Activated B cell treated with CpG ODN at 0.5 μM for 24 hours (primary cell): ENCODE measurements around the gene MRNIP. TPM values are rescaled to one million over a fixed set of nuclear protein-coding genes. Genes with fewer than 3 reads are reported as not detected.

Source experiments
- ATAC-seq: fragments of 200-7000 bp; cut with Tn5 transposase; one replicate; pipeline ENCODE4 v1.10.0; 2021; ENCODE audit warnings: low read depth, mild to moderate bottlenecking, moderate library complexity
- CTCF ChIA-PET: fragments of 350-600 bp; sonication (Branson Sonifier 250); formaldehyde crosslinking; loops from one replicate; lab custom pipeline; 2021; ENCODE audit warnings: antibody characterized with exemption; lab: Charles Lee
- POLR2A ChIA-PET: fragments of 350-600 bp; sonication (Branson Sonifier 250); formaldehyde crosslinking; loops from one replicate; lab custom pipeline; 2021; ENCODE audit warnings: antibody characterized with exemption; lab: Charles Lee
- DNase-seq: peaks from one replicate; pipeline ENCODE4 v3.0.0; 2022
- H3K27ac Mint-ChIP-seq: one replicate; pipeline ENCODE4 v1.8.0; 2020; ENCODE audit warnings: mixed read lengths
- H3K27me3 Mint-ChIP-seq: one replicate; pipeline ENCODE4 v1.8.0; 2021; ENCODE audit warnings: mixed read lengths
- H3K36me3 Mint-ChIP-seq: one replicate; pipeline ENCODE4 v1.8.0; 2021; ENCODE audit warnings: low read depth, mixed read lengths
- H3K4me1 Mint-ChIP-seq: one replicate; pipeline ENCODE4 v1.8.0; 2021; ENCODE audit warnings: mixed read lengths
- H3K4me3 Mint-ChIP-seq: one replicate; pipeline ENCODE4 v1.8.0; 2020; ENCODE audit warnings: mild to moderate bottlenecking, mixed read lengths
- H3K9me3 Mint-ChIP-seq: one replicate; pipeline ENCODE4 v1.8.0; 2020; ENCODE audit warnings: mixed read lengths
- intact Hi-C: fragments of 100-400 bp; cut with micrococcal nuclease; formaldehyde crosslinking; loops from one replicate; pipeline ENCODE4 v1.15.1; 2024
- total RNA-seq: library from RNA; stranded (reverse); gene quantifications from 2 replicates; pipeline ENCODE4 v1.2.3, GENCODE V29; 2022
- TF ChIP-seq, protein P1 (sequence below): fragments of 200-600 bp; IDR thresholded peaks from one replicate; pipeline ENCODE4 v1.8.0; 2022; ENCODE audit warnings: antibody characterized with exemption, mild to moderate bottlenecking

Gene MRNIP
- total RNA-seq, 1 donor from 2014 or later = 70.0 TPM

DNA sequence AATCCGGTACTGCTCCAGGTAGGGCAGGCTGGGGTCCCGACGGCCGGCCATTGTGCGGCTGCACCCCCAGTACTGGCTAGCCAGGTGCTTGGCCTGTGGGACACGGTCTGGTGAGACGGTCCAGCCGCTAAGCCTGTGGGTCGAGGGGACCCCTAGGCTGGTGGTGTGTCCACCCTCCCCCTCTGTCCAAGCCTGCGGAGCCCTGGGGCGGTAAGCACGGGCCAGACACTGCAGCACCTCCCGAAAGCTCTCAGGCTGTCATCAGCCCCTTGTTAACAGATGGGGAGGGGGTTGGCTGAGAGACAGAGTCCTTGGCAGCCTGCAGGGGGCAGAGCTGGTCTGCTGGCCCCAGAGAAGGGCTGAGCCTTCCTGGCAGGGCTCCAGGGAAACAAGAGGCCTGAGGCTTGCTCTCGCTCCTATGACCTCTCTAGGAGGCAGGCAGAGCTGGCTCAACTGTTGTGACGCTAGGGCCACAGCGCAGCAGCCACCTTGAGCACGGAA is 11.8 kb upstream of the MRNIP start:
- TF ChIP-seq, protein P1, sequence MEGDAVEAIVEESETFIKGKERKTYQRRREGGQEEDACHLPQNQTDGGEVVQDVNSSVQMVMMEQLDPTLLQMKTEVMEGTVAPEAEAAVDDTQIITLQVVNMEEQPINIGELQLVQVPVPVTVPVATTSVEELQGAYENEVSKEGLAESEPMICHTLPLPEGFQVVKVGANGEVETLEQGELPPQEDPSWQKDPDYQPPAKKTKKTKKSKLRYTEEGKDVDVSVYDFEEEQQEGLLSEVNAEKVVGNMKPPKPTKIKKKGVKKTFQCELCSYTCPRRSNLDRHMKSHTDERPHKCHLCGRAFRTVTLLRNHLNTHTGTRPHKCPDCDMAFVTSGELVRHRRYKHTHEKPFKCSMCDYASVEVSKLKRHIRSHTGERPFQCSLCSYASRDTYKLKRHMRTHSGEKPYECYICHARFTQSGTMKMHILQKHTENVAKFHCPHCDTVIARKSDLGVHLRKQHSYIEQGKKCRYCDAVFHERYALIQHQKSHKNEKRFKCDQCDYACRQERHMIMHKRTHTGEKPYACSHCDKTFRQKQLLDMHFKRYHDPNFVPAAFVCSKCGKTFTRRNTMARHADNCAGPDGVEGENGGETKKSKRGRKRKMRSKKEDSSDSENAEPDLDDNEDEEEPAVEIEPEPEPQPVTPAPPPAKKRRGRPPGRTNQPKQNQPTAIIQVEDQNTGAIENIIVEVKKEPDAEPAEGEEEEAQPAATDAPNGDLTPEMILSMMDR = no peak
- POLR2A ChIA-PET = no interaction called here
- intact Hi-C loops = no loop called here
- no peaks in the 10 kb centered on the region for H3K27me3 Mint-ChIP-seq
- no peak overlapping the region for H3K4me3 Mint-ChIP-seq
- H3K9me3 Mint-ChIP-seq = no peaks in the 10 kb centered on the region
- ATAC-seq (no peak), DNase-seq (no peak)
- CTCF ChIA-PET = no interaction called here
- peaks cover 70% of the 10 kb centered on the region for H3K36me3 Mint-ChIP-seq
- H3K4me1 Mint-ChIP-seq = no peaks in the 10 kb centered on the region
- H3K27ac Mint-ChIP-seq = no peak overlapping the region

DNA sequence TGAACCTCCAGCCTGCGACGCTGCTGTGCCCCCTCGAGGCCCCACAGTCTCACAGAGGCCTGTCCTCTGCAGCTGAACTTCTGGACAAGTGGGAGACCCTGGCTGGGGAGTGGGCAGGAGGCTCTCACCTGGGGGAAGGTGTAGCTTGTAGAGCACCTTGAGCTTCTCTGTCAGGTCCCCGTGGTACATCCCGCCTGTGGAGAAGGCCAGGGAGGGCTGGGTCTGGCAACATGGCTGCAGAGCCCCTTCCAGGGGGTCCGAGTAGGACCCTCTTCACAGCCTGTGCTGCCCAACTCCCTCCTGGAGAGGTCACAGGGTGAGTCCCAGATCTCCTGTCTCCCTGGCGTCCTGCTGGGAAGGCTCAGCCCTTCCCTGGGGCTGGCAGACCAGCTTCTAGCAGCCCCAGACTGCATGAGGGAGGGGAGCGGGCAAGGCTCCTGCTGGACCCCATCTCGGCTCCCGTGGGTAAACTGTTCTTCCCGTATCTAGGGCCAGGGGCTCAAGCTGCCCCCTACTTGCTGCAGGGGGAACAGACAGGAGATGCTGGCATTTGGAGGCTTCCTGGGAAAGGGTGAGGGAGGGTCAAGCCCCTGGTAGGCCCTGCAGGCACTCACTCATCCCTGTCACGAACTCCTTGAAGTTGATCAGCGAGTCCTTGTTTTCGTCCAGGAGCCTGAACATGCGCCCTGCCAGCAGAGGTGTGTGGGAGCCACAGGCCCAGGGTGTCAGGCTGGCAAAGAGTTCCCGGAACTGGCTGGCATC is 11.2 kb upstream of the MRNIP start:
- no peak overlapping the region for H3K4me3 Mint-ChIP-seq
- DNase-seq (no peak), ATAC-seq (no peak)
- no peaks in the 10 kb centered on the region for H3K4me1 Mint-ChIP-seq
- POLR2A ChIA-PET = no interaction called here
- intact Hi-C loops = no loop called here
- TF ChIP-seq, protein P1 = no peak
- no peak overlapping the region for H3K27ac Mint-ChIP-seq
- H3K9me3 Mint-ChIP-seq = no peaks in the 10 kb centered on the region
- CTCF ChIA-PET = no interaction called here
- no peaks in the 10 kb centered on the region for H3K27me3 Mint-ChIP-seq
- H3K36me3 Mint-ChIP-seq = peaks cover 70% of the 10 kb centered on the region

DNA sequence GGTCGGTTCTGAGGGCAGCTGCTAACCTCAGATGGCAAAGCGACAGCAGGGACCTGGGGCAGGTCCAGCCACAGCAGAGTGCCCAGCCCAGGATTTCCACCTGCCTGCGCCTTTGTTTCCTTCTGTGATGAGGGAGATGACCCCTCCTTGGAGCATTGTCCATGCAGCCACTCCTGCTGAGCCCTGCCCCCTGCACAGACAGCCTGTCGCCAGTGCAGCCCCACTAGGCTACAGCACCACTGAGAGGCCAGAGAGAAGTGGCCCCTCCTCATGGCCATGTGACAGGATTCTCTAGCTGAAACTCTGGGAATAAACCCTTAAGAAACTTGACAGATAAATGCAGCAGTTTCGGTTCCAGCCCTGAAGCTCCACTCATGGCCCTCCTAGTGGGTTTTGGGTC is 10.5 kb upstream of the MRNIP start:
- intact Hi-C loops = no loop called here
- ATAC-seq (no peak), DNase-seq (no peak)
- H3K27me3 Mint-ChIP-seq = no peaks in the 10 kb centered on the region
- TF ChIP-seq, protein P1 = no peak
- CTCF ChIA-PET = interaction anchor here (1.0 to 1.2 kb wide), 2 partner anchors 106 to 246 kb away, joined by 3 read pairs; partner anchors contain the start of gene HNRNPH1
- H3K27ac Mint-ChIP-seq = no peak overlapping the region
- no peak overlapping the region for H3K4me3 Mint-ChIP-seq
- POLR2A ChIA-PET = no interaction called here
- H3K4me1 Mint-ChIP-seq = no peaks in the 10 kb centered on the region
- H3K36me3 Mint-ChIP-seq = peaks cover 69% of the 10 kb centered on the region
- no peaks in the 10 kb centered on the region for H3K9me3 Mint-ChIP-seq

DNA sequence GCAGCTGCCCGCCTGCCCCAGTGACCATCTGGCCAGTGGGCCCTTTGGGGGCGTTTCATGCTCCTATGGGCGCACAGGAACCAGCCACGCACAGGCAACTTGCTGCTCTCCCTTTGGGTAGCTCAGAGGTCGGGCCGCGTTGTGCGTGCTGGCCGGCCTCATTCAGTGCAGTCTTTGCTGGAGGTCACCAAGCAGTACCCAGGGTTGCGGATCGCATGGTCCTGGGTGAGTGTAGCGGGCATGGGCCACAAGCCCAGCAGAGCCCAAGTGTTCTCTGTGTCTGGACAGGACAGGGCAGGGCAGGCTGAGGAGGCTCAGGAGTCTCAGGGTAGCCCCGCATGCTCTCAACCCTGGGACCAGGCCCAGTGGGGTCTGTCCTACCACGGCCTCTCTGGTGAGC is 9.9 kb upstream of the MRNIP start:
- no peak overlapping the region for H3K4me3 Mint-ChIP-seq
- H3K4me1 Mint-ChIP-seq = no peaks in the 10 kb centered on the region
- intact Hi-C loops = no loop called here
- no peaks in the 10 kb centered on the region for H3K27me3 Mint-ChIP-seq
- TF ChIP-seq, protein P1 = no peak
- ATAC-seq (no peak), DNase-seq (no peak)
- no peaks in the 10 kb centered on the region for H3K9me3 Mint-ChIP-seq
- ChIA-PET POLR2A (no interaction called here), CTCF (interaction anchor here (1.0 to 1.2 kb wide), 2 partner anchors 106 to 245 kb away, joined by 3 read pairs; partner anchors contain the start of gene HNRNPH1)
- H3K36me3 Mint-ChIP-seq = peaks cover 70% of the 10 kb centered on the region
- H3K27ac Mint-ChIP-seq = no peak overlapping the region

DNA sequence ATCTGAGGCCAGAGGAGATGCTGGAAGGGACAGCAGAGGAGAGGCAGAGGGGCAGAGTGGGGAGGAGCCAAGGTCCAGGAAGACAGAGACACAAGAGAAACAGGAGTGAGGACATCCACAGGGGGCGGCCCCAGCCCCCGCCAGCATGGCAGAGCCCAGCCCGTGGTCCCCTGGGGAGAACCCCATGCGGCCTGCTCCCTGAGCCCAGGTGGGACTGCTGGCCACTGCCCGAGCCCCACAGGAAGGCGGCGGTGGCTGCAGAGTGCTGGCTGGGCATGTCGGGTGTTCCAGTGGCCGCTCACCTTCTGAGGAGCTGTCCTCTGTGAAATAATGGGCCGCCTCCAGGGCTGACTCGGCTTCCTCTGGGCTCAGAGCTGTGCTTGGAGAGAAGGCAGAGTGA is 8.9 kb upstream of the MRNIP start:
- H3K27me3 Mint-ChIP-seq = no peaks in the 10 kb centered on the region
- H3K4me3 Mint-ChIP-seq = no peak overlapping the region
- CTCF ChIA-PET = no interaction called here

More for the DNA sequence above, 8.9 kb upstream of the MRNIP start:
- TF ChIP-seq, protein P1 = no peak
- no peaks in the 10 kb centered on the region for H3K9me3 Mint-ChIP-seq
- H3K36me3 Mint-ChIP-seq = peaks cover 73% of the 10 kb centered on the region
- H3K4me1 Mint-ChIP-seq = no peaks in the 10 kb centered on the region
- H3K27ac Mint-ChIP-seq = no peak overlapping the region
- ATAC-seq = no peak
- POLR2A ChIA-PET = no interaction called here
- no peak for DNase-seq
- intact Hi-C loops = no loop called here
